HG03432 (cell line): ENCODE data around the gene SPAG5.

Source experiments
- ATAC-seq: cut with Tn5 transposase; IDR thresholded peaks from one replicate; pipeline ENCODE4 v1.9.1; 2021; ENCODE audit warnings: mild to moderate bottlenecking, moderate library complexity; ENCODE audit not compliant: unreplicated experiment

SPAG5 gene

GRCh38 chr17:28598799-28599310 is at the start of gene SPAG5:
Gene SPAG5 (minus strand): TSS chr17:28599025. CDS start chr17:28598946, 79 bp downstream.
- peak; percentile 85 for ATAC-seq

GRCh38 chr17:28646039-28646754 is 47.4 kb upstream of the SPAG5 start:
- ATAC-seq = no peak

- ATAC-seq = peak; percentile 1
Measured at GRCh38 chr17:28645576-28645939, 46.7 kb upstream of the SPAG5 start.

GRCh38 chr17:28644787-28645575 is 46.2 kb upstream of the SPAG5 start, which contains the start of gene BLTP2:
Gene BLTP2 (minus strand): TSS chr17:28645158. CDS start chr17:28645056, 102 bp downstream.
- ATAC-seq = peak; percentile 93

GRCh38 chr17:28643983-28644786 is 45.4 kb upstream of the SPAG5 start:
- ATAC-seq = peak; percentile 6

- no peak for ATAC-seq
Measured at GRCh38 chr17:28641579-28641978, 42.8 kb upstream of the SPAG5 start.

GRCh38 chr17:28635506-28635905 is 36.7 kb upstream of the SPAG5 start:
- ATAC-seq = no peak

GRCh38 chr17:28634206-28634865 is 35.5 kb upstream of the SPAG5 start:
- no peak for ATAC-seq

- ATAC-seq = no peak
Measured at GRCh38 chr17:28626818-28627217, 28.0 kb upstream of the SPAG5 start.

- no peak for ATAC-seq
Measured at GRCh38 chr17:28624148-28624547, 25.3 kb upstream of the SPAG5 start.

- ATAC-seq = no peak
Measured at GRCh38 chr17:28623696-28624095, 24.9 kb upstream of the SPAG5 start.

GRCh38 chr17:28622186-28622585 is 23.4 kb upstream of the SPAG5 start:
- no peak for ATAC-seq

GRCh38 chr17:28620010-28620409 is 21.2 kb upstream of the SPAG5 start:
- ATAC-seq = no peak

- no peak for ATAC-seq
Measured at GRCh38 chr17:28618464-28618863, 19.6 kb upstream of the SPAG5 start.

- no peak for ATAC-seq
Measured at GRCh38 chr17:28616281-28616680, 17.5 kb upstream of the SPAG5 start.

- no peak for ATAC-seq
Measured at GRCh38 chr17:28615260-28615940, 16.6 kb upstream of the SPAG5 start.

GRCh38 chr17:28613931-28614381 is 15.1 kb upstream of the SPAG5 start, which contains the start of gene RSKR:
Gene RSKR (minus strand): TSS chr17:28614185. CDS start chr17:28614161, 24 bp downstream.
- ATAC-seq = no peak

GRCh38 chr17:28612936-28613872 is 14.4 kb upstream of the SPAG5 start:
- ATAC-seq = no peak

- ATAC-seq = no peak
Measured at GRCh38 chr17:28612531-28612930, 13.7 kb upstream of the SPAG5 start.
